RWPE2 (cell line): ENCODE data around the gene ZFPM1.

ENCODE experiments used
- ATAC-seq: fragments of 200-7000 bp; cut with Tn5 transposase; 3 replicates; pipeline ENCODE4 v1.9.1; 2021; ENCODE audit warnings: low read depth
- DNase-seq: peaks from one replicate; pipeline ENCODE4 v3.0.0-alpha.2; 2020; ENCODE audit warnings: low spot score
- H3K27ac ChIP-seq: fragments of 450-650 bp; 2 replicates; pipeline ENCODE4 v1.5.1; 2017; ENCODE audit warnings: mild to moderate bottlenecking; ENCODE audit not compliant: poor library complexity, severe bottlenecking
- H3K27me3 ChIP-seq: fragments of 250-450 bp; sonication (Bioruptor Pico); 2 replicates; pipeline ENCODE4 v1.5.1; 2021; ENCODE audit warnings: mild to moderate bottlenecking, moderate library complexity; ENCODE audit not compliant: insufficient read depth, poor library complexity, severe bottlenecking
- H3K36me3 ChIP-seq: fragments of 250-450 bp; sonication (Bioruptor Pico); 2 replicates; pipeline ENCODE4 v1.5.1; 2020; ENCODE audit warnings: low read depth, mild to moderate bottlenecking, moderate library complexity
- H3K4me1 ChIP-seq: fragments of 250-450 bp; sonication (Bioruptor Pico); 2 replicates; pipeline ENCODE4 v1.5.1; 2021; ENCODE audit warnings: mild to moderate bottlenecking, moderate library complexity; ENCODE audit not compliant: insufficient read depth, poor library complexity, severe bottlenecking
- H3K4me3 ChIP-seq: fragments of 250-450 bp; sonication (Bioruptor Pico); 2 replicates; pipeline ENCODE4 v1.5.1; 2021; ENCODE audit warnings: mild to moderate bottlenecking, moderate library complexity; ENCODE audit not compliant: severe bottlenecking
- H3K9me3 ChIP-seq: fragments of 250-450 bp; sonication (Bioruptor Pico); 2 replicates; pipeline ENCODE4 v1.5.1; 2021; ENCODE audit warnings: mild to moderate bottlenecking, moderate library complexity; ENCODE audit not compliant: severe bottlenecking
- TF ChIP-seq, protein P1 (sequence below): fragments of 450-650 bp; IDR thresholded peaks from one replicate; pipeline ENCODE4 v1.5.1; 2017; ENCODE audit warnings: mild to moderate bottlenecking, moderate library complexity; ENCODE audit not compliant: poor library complexity, severe bottlenecking

The ZFPM1 gene

GRCh38 chr16:88523309-88524161 is 70.5 kb downstream of the ZFPM1 start:
- no peak overlapping the region for H3K27ac ChIP-seq
- H3K4me3 ChIP-seq = no peak overlapping the region
- TF ChIP-seq, protein P1, sequence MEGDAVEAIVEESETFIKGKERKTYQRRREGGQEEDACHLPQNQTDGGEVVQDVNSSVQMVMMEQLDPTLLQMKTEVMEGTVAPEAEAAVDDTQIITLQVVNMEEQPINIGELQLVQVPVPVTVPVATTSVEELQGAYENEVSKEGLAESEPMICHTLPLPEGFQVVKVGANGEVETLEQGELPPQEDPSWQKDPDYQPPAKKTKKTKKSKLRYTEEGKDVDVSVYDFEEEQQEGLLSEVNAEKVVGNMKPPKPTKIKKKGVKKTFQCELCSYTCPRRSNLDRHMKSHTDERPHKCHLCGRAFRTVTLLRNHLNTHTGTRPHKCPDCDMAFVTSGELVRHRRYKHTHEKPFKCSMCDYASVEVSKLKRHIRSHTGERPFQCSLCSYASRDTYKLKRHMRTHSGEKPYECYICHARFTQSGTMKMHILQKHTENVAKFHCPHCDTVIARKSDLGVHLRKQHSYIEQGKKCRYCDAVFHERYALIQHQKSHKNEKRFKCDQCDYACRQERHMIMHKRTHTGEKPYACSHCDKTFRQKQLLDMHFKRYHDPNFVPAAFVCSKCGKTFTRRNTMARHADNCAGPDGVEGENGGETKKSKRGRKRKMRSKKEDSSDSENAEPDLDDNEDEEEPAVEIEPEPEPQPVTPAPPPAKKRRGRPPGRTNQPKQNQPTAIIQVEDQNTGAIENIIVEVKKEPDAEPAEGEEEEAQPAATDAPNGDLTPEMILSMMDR = no peak
- no peak for DNase-seq
- no peaks in the 10 kb centered on the region for H3K27me3 ChIP-seq
- ATAC-seq = no peak
- H3K36me3 ChIP-seq = no peaks in the 10 kb centered on the region
- H3K9me3 ChIP-seq = no peaks in the 10 kb centered on the region
- no peaks in the 10 kb centered on the region for H3K4me1 ChIP-seq

- Histone ChIP-seq H3K4me3 (no peak overlapping the region), H3K27me3 (no peaks in the 10 kb centered on the region), H3K27ac (no peak overlapping the region), H3K4me1 (no peaks in the 10 kb centered on the region), H3K9me3 (no peaks in the 10 kb centered on the region), H3K36me3 (no peaks in the 10 kb centered on the region)
- ATAC-seq = peak; percentile 6; the same call in 2 of the 3 replicates
- no peak for DNase-seq
- TF ChIP-seq, protein P1 = no peak
These were observed 71.3 kb downstream of the ZFPM1 start for GRCh38 chr16:88524274-88524972.

DNA sequence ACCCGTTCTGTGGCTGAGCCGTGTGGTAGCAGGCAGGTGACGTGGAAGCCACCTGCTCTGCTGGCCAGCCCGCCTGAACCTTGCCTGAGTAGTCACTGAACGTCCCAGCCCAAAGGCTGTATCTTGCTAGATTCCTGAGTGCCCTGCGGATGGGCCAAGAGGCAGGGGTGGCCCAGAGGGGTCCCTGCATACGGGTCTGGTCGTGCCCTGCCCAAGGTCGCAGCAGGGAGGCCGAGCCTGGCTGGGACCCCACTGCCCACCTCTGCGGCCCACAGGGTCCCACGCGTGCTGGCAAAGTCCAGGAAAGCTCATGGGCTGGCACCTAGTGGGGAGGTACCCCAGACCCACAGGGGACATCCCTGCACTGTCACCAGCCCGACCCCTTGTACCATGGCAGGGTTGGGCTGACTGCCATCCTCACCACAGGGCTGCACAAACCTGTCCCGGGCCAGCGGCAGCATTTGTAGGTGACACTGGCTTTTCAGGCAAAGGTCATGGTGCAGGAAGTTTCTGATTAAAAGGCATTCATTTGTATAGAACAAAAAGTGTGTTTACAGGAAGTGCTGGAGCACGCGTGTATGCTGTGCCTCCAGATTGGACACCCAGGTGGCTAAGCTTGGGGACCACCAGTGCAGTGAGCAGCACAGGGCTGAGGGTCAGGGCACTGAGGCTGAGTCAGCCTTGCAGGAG is 72.0 kb downstream of the ZFPM1 start:
- H3K27me3 ChIP-seq = no peaks in the 10 kb centered on the region
- H3K4me3 ChIP-seq = no peak overlapping the region
- no peaks in the 10 kb centered on the region for H3K4me1 ChIP-seq
- DNase-seq = no peak
- H3K9me3 ChIP-seq = no peaks in the 10 kb centered on the region
- ATAC-seq = peak; percentile 4; the same call in 2 of the 3 replicates
- TF ChIP-seq, protein P1 = no peak
- H3K27ac ChIP-seq = no peak overlapping the region
- H3K36me3 ChIP-seq = no peaks in the 10 kb centered on the region

DNA sequence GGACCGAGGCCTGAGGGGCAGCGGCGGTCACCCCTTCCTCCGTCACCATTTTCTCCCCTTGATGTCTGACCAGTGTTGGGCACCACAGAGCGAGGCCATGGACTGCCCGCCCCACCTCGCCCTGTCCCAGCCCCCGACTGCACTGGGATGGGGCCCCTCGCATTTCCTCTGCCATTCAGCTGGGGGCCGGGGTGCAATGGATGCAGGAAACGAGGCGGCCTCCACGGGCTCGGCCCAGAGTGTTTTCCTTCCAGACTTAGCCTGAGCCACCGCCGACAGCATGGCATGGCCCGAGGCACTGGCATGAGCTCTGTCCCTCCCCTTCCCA is 72.5 kb downstream of the ZFPM1 start:
- Histone ChIP-seq H3K27ac (no peak overlapping the region), H3K36me3 (no peaks in the 10 kb centered on the region), H3K4me1 (no peaks in the 10 kb centered on the region), H3K27me3 (no peaks in the 10 kb centered on the region), H3K4me3 (no peak overlapping the region), H3K9me3 (no peaks in the 10 kb centered on the region)
- ATAC-seq (no peak), DNase-seq (no peak)
- TF ChIP-seq, protein P1 = no peak
